Activated naive CD4-positive, alpha-beta T cell treated with anti-CD3 and anti-CD28 coated beads, Interleukin-2, amount 50 U/mL, for 16 hours (primary cell): ENCODE results near the gene AXDND1.

Source experiments
- DNase-seq: peaks from one replicate; pipeline ENCODE4 v3.0.0-alpha.2; 2020

AXDND1 gene

DNA sequence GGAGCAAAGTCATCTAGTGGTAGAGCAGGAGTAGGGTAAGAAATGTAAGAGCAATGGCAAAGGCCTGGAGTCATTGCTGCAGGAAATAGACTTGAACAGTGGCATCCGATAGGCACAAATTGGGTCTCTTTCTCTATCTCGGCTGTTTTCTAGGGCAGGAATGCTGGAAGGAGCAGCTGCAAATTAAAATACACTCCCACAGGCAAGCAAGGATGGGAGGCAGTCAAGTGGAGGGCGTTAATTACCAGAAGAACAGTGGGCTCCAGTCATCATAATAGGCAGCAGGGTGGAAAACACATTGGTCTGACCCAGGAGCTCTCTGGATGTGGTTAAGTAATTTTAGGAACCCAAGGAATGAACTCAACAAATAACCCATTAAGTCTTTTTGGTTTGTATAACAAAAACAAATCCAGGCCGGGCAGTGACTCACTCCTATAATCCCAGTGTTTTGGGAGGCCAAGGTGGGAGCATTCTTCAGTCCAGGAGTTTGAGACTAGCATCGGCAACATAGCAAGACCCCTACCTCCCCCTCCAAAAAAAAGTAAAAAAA, 218.1 kb downstream of the AXDND1 start:
- no peak for DNase-seq

DNA sequence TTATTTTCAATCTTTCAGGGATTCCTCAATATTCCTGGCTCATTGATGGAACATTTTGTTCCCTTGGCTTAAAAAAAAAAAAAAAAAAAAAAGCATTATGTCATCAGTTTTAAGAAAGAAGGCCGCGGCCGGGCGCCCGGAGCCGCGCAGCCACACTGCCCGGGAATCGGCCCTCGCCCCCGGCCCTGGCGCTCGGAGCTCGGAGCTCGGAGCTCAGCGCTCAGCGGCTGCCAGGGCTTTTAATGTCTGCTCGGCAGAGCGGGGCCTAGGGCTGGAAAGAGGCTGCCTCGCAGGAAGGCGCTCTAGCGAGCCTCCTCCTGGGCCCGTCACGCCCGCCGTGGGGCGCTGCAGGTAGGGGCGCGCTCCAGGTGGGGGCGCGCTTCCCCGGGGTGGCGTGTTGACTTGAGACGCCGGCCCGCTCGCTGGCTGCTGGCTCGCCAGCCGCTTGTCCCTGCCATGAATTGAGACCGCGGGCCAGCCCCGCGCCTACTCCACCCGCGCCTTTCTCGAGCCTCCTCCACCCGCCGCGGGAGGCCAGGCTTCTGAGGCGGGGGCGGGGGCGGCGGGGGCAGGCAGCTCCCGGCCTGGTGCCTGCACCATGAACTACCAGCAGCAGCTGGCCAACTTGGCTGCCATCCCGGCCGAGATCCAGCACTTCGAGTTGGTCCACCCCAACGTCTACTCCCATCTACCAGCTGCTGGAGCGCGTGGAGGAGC, 220.5 kb downstream of the AXDND1 start:
- DNase-seq: no peak

DNA sequence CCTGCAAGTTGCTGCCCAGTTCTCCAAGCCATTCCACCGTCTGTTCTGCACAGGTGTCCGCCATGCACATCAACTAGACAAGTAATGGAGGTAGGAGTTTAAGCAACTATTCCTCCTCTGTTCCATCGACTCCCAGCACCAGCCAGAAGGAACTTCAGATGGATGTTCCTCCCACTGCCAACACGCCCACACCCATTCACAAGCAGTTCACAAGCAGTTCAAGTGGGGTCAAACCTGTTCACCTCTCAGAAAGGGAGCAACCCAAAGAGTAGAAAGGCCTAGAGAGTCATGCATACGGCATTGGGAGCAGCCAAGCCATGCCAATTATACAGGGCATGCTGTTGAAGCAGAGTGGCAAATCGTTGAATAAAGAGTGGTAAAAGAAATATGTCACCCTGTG, 221.6 kb downstream of the AXDND1 start:
- no peak for DNase-seq

DNA sequence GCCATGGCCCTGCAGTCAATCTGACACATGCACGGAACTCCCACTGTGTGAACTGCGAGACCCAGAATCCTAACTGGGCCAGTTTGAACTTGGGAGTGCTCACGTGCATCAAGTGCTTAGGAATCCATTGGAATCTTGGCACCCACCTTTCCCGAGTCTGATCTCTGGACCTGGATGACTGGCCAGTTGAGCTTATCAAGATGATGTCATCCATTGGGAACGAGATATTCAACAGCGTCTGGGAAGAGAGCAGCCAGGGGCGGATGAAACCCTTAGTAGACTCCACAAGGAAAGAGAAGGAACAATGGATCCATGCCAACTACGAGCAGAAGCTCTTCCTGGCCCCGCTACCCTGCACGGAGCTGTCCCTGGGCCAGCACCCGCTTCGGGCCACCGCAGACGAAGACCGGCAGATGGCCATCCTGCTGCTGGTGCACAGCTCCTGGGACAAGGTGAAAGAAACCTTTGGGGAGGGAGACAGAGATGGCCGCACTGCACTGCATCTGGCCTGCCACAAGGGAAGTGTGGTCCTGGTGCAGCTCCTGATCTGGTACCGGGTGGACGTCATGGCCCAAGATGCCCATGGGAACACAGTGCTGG, 222.8 kb downstream of the AXDND1 start:
- no peak for DNase-seq

DNA sequence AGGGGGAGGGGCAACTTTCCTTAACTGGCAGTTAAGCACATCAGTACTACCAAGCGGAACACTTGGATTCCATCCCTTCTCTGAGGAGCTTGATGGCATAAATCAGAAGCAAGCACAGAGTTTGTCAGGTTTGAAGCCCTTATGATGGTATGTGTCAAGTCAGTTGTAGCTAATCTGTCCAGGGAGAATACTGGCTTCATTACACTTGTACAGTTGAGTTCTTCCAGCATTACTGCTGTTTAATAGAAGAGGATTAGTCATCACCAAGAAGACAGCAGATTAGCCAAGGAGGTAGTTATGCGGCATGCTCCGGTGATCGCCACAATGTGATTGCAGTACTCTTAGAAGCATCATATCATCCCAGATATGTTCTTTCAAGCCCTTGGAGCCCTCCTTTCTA, 223.7 kb downstream of the AXDND1 start:
- no peak for DNase-seq

DNA sequence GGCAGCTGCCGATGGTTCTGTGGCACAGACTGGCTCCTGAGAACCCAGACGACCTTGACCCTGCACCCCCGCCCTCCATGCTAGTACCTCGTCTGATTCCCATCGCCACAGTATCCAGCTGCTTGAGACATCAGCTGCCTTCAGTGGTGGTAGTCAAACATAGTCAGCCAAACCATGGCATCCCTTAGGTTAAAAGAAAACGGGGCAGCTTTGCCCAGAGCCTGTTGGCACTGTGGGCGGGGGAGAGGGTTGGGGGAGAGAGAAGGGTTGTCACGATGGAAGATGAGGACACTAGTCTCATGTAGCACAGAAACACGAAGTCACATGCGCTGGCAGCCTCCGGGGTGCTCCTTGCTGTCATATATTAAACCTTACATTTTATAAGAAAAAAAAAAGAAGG, 224.9 kb downstream of the AXDND1 start:
- DNase-seq: no peak

DNA sequence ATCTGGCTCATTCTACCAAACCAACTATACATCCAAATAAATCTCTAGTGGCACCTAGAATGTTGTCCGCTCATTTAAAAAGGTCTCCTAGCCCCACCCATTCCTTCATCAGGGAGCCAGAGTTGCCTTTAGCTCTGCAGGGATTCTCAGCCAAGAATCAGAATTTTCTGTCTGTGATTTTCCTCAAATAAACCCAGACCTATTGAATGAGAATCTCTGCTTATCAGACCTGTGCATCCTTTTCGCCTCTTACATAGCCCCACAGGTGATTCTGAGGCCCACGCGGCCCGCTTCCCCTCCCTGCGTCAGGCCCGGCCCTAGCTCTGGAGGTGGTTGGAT, 225.5 kb downstream of the AXDND1 start:
- no peak for DNase-seq

DNA sequence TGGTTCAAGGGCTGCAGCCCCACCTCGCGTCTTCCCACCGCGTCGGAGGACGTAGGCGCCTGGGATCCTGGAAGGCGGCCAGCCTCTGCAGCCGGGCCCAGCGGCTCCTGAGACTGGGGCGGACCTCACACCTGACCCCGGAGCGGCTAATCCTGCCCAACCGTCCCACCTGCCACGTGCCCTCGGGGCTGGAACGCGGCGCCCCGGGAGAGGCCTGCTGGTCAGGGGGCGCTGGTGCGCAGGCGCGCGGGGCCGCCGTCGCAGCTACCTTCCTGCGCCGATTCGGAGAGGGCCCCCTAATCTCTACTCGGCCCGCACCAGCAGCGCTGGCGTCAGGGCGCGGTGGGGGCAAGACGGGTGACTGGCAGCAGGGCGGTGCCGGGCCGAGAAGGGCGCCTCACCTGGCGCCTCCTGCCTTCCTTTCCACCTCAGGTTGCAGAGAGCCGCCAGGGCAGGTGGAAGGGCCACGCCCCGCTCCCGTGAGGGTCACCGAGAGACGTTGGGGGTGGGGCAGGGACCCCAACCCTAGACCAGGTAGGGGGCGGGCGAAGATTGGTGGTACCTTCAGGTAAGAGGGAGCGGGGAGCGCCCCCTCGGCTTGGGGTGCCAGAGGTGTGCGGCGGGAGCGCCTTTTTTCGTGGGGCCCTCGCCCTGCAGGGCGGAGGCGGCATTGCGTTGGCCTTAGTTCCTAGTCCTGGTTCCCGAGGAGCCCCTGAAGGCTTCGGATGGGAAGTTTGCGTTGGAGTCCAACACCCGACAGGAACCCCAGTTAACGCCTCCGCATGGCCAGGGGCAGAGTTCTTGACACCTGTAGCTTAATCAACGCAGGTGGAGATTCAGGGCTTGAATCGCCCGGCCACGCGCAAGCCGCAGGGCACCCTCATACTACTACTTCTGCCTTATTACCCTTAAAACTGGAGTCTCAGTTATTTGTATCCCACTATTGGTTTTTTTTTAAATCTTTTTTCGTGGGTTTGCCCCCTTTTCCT, 226.1 kb downstream of the AXDND1 start, which contains the start of gene TDRD5:
Gene TDRD5 (plus strand): TSS at position 241 of the 989 bp plus-strand sequence. CDS start 784 bp downstream, outside the sequence.
- no peak for DNase-seq

DNA sequence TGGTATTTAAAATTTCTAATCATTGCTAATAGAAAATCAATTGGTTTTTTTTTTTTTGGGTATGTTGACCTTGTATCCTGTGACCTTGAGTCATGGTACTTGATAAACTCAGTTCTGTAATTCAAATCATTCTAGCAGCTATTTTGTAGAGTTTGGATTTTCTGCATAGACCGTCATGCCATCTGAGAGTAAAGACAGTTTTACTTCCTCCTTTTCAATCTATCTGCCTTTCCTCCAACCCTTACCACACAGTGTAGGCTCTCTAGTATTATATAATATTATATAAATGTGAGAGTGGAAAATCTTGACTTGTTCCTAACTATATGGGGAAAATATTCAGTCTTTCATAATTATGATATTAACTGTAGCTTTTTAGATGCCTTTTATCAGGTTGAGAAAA, 232.9 kb downstream of the AXDND1 start:
- no peak for DNase-seq

DNA sequence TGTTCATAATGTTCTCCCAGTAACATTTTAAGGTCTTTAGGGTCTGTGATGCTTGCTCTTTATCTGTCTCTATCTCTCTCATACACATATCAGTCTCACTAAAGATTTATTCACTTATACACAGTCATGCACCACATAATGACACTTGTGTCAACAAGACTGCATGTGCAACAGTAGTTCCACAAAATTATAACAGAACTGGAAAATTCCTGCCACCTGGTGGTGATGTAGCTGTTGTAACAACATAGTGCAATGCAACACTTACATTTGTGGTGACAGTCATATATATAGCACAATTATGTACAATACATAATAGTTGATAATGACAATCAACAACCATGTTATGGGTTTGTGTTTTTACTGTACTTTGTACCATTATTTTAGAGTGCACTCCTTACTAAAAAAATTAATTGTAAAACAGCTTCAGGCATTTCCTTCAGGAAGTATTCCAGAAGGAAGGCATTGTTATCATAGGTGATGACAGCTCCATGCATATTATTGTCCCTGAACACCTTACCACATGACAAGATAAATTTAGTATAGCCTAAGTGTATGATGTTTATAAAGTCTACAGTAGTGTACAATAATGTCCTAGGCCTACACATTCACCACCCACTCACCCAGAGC, 234.0 kb downstream of the AXDND1 start:
- DNase-seq: no peak

DNA sequence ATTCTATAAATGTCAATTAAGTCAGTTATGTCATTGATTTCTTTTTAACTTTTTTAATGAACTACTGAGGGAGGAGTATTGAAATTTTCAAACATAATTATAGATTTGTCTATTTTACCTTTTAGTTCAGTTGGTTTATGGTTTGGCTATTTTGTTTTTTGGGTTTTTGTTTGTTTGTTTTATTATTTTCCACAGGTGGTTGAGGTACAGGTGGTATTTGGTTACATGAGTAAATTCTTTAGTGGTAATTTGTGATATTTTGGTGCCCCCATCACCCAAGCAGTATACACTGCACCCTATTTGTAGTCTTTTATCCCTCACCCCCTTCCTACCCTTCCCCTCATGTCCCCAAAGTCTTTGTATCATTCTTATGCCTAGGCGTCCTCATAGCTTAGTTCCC, 235.3 kb downstream of the AXDND1 start:
- DNase-seq: no peak
